ENCODE measurements around the gene ISM1. TPM values are rescaled to one million over a fixed set of nuclear protein-coding genes. Genes with fewer than 3 reads are reported as not detected.
A peak's percentile ranks its signal among the peaks of the same experiment; 100 is the strongest.

The ISM1 gene
- total RNA-seq, 4 donors from 2014 or later = 0.70 to 3.3 (median 1.7) TPM

GRCh38 chr20:13298692-13299373, 77.8 kb downstream of the ISM1 start:
- no peak for DNase-seq
- Histone ChIP-seq H3K27ac (no peak overlapping the region), H3K4me1 (no peaks in the 10 kb centered on the region), H3K27me3 (no peaks in the 10 kb centered on the region), H3K36me3 (no peaks in the 10 kb centered on the region), H3K9me3 (no peaks in the 10 kb centered on the region), H3K4me3 (no peak overlapping the region)
- TF ChIP-seq CTCF (IDR thresholded peaks at IDR 0.05) = no peak
- TF ChIP-seq POLR2A (IDR thresholded peaks at IDR 0.05) = no peak

DNA sequence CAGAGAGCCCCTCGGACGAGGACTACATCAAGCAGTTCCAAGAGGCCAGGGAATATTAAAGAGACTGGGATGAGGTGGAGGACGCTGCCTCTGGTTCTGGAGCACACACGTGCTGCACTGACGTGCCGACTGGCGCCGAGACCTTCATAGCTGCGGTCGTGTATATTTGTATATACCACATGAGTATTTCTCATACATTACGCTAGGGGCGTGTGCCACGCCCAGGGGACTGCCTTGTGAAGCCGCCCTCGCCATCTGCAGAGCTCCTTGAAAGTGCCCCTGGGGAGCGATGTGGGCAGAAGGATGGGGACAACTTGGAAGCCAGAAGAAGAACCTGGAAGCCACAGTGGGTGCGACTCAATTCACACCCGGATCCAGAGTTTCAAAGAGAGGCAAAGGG, 78.3 kb downstream of the ISM1 start:
- DNase-seq = no peak
- H3K4me1 ChIP-seq = no peaks in the 10 kb centered on the region
- no peak overlapping the region for H3K4me3 ChIP-seq
- no peaks in the 10 kb centered on the region for H3K9me3 ChIP-seq
- no peaks in the 10 kb centered on the region for H3K36me3 ChIP-seq
- no peak overlapping the region for H3K27ac ChIP-seq
- H3K27me3 ChIP-seq = no peaks in the 10 kb centered on the region
- TF ChIP-seq POLR2A (IDR thresholded peaks at IDR 0.05) = no peak
- no peak for TF ChIP-seq CTCF (IDR thresholded peaks at IDR 0.05)

GRCh38 chr20:13301596-13301995, 80.5 kb downstream of the ISM1 start:
- Histone ChIP-seq H3K4me3 (no peak overlapping the region), H3K9me3 (no peaks in the 10 kb centered on the region), H3K27ac (no peak overlapping the region), H3K36me3 (no peaks in the 10 kb centered on the region), H3K27me3 (no peaks in the 10 kb centered on the region), H3K4me1 (no peaks in the 10 kb centered on the region)
- DNase-seq = no peak
- TF ChIP-seq CTCF (IDR thresholded peaks at IDR 0.05) = no peak
- TF ChIP-seq POLR2A (IDR thresholded peaks at IDR 0.05) = no peak

- Histone ChIP-seq H3K27me3 (no peaks in the 10 kb centered on the region), H3K4me1 (no peaks in the 10 kb centered on the region), H3K36me3 (no peaks in the 10 kb centered on the region), H3K9me3 (no peaks in the 10 kb centered on the region), H3K27ac (no peak overlapping the region), H3K4me3 (no peak overlapping the region)
- TF ChIP-seq CTCF (IDR thresholded peaks at IDR 0.05) (peak in 4 of 6 experiments; percentile 44 to 66 (median 60)), POLR2A (IDR thresholded peaks at IDR 0.05) (no peak)
- DNase-seq = peak in 1 of 3 donors; percentile 62
Observed at GRCh38 chr20:13302647-13303450, 81.8 kb downstream of the ISM1 start.

DNA sequence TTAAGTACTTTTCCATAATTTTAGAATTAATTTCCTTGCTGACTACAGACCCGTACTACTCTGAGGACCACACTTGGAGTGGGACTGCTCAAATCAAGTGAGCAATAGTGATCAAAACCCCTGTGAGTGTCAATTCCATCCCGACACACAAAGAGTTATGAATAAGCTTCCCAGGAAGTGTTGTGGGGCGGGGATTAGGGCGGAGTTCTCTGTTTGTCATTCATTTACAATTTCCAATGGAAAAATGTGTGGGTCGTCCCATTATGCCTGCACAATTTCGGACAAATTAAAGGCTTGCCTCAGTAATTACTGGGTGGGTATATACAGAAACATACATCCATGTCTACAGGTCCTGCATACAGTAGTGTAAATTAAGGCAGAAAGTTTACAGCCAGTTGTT, 84.2 kb downstream of the ISM1 start:
- Histone ChIP-seq H3K9me3 (no peaks in the 10 kb centered on the region), H3K4me1 (no peaks in the 10 kb centered on the region), H3K36me3 (no peaks in the 10 kb centered on the region), H3K4me3 (no peak overlapping the region), H3K27me3 (no peaks in the 10 kb centered on the region), H3K27ac (no peak overlapping the region)
- TF ChIP-seq CTCF (IDR thresholded peaks at IDR 0.05) = no peak
- DNase-seq = no peak
